H9 (cell line): ENCODE data around the gene SSBP1. TPM values are rescaled to one million over a fixed set of nuclear protein-coding genes. Genes with fewer than 3 reads are reported as not detected.

Source experiments
- DNase-seq: peaks from one replicate; pipeline ENCODE4 v3.0.0-alpha.2; 2017
- H2AFZ ChIP-seq: one replicate; pipeline ENCODE4 v1.6.1; 2013; ENCODE audit warnings: mild to moderate bottlenecking, low read length, control low read depth, moderate library complexity
- H2AK5ac ChIP-seq: 2 replicates; pipeline ENCODE4 v1.6.1; 2013; ENCODE audit warnings: low read length, control low read depth, mixed read lengths; ENCODE audit not compliant: insufficient read length
- H2BK120ac ChIP-seq: one replicate; pipeline ENCODE4 v1.6.1; 2013; ENCODE audit warnings: low read depth, mild to moderate bottlenecking, low read length, control low read depth, inconsistent platforms; ENCODE audit not compliant: poor library complexity, severe bottlenecking
- H2BK12ac ChIP-seq: 2 replicates; pipeline ENCODE4 v1.6.1; 2013; ENCODE audit warnings: low read length, control low read depth, mixed read lengths, low read depth; ENCODE audit not compliant: insufficient read length
- H2BK15ac ChIP-seq: 2 replicates; pipeline ENCODE4 v1.6.1; 2013; ENCODE audit warnings: low read depth, low read length, control low read depth
- H2BK20ac ChIP-seq: one replicate; pipeline ENCODE4 v1.6.1; 2013; ENCODE audit warnings: low read depth, mild to moderate bottlenecking, low read length, control low read depth, inconsistent platforms; ENCODE audit not compliant: poor library complexity, severe bottlenecking
- H2BK5ac ChIP-seq: 2 replicates; pipeline ENCODE4 v1.6.1; 2013; ENCODE audit warnings: low read length, control low read depth, mixed read lengths; ENCODE audit not compliant: insufficient read length
- H3K14ac ChIP-seq: 2 replicates; pipeline ENCODE4 v1.6.1; 2013; ENCODE audit warnings: low read length, control low read depth; ENCODE audit not compliant: insufficient read depth
- H3K18ac ChIP-seq: 2 replicates; pipeline ENCODE4 v1.6.1; 2013; ENCODE audit warnings: low read depth, mild to moderate bottlenecking, mixed read lengths, low read length, control low read depth; ENCODE audit not compliant: insufficient read length
- H3K23ac ChIP-seq: 2 replicates; pipeline ENCODE4 v1.6.1; 2013; ENCODE audit warnings: low read length, control low read depth, mixed read lengths, low read depth; ENCODE audit not compliant: insufficient read length
- H3K23me2 ChIP-seq: 2 replicates; pipeline ENCODE4 v1.6.1; 2013; ENCODE audit warnings: low read depth, mild to moderate bottlenecking, mixed read lengths, low read length, control low read depth; ENCODE audit not compliant: insufficient read length, poor library complexity, severe bottlenecking
- H3K27ac ChIP-seq: 2 replicates; pipeline ENCODE4 v1.5.1; 2013; ENCODE audit warnings: low read length, control low read depth, mixed read lengths, low read depth; ENCODE audit not compliant: insufficient read length
- H3K27me3 ChIP-seq: 2 replicates; pipeline ENCODE4 v1.6.1; 2013; ENCODE audit warnings: low read length, control low read depth, inconsistent platforms; ENCODE audit not compliant: insufficient read depth
- H3K4ac ChIP-seq: 2 replicates; pipeline ENCODE4 v1.6.1; 2013; ENCODE audit warnings: low read depth, mild to moderate bottlenecking, control low read depth, inconsistent platforms, low read length, moderate library complexity
- H3K4me1 ChIP-seq: 2 replicates; pipeline ENCODE4 v1.6.1; 2013; ENCODE audit warnings: low read length, control low read depth, inconsistent platforms; ENCODE audit not compliant: insufficient read depth
- H3K4me2 ChIP-seq: 2 replicates; pipeline ENCODE4 v1.6.1; 2013; ENCODE audit warnings: low read length, control low read depth, mixed read lengths; ENCODE audit not compliant: insufficient read length, insufficient read depth
- H3K56ac ChIP-seq: 2 replicates; pipeline ENCODE4 v1.6.1; 2013; ENCODE audit warnings: low read depth, mild to moderate bottlenecking, mixed read lengths, low read length, control low read depth; ENCODE audit not compliant: insufficient read length
- H3K79me1 ChIP-seq: 2 replicates; pipeline ENCODE4 v1.6.1; 2013; ENCODE audit warnings: low read depth, mild to moderate bottlenecking, moderate library complexity, low read length, control low read depth, inconsistent platforms; ENCODE audit not compliant: insufficient read depth, poor library complexity, severe bottlenecking
- H3K79me2 ChIP-seq: 2 replicates; pipeline ENCODE4 v1.6.1; 2013; ENCODE audit warnings: low read length, control low read depth, inconsistent platforms; ENCODE audit not compliant: insufficient read depth
- H3K9ac ChIP-seq: 2 replicates; pipeline ENCODE4 v1.6.1; 2013; ENCODE audit warnings: low read length, control low read depth, mixed read lengths; ENCODE audit not compliant: insufficient read length; ENCODE audit errors: extremely low read depth
- H3K9me3 ChIP-seq: one replicate; pipeline ENCODE4 v1.6.1; 2013; ENCODE audit warnings: low read depth, low read length, inconsistent platforms; ENCODE audit not compliant: control insufficient read depth
- H3T11ph ChIP-seq: one replicate; pipeline ENCODE4 v1.6.1; 2013; ENCODE audit warnings: mild to moderate bottlenecking, low read length, control low read depth, inconsistent platforms
- H4K20me1 ChIP-seq: one replicate; pipeline ENCODE4 v1.6.1; 2013; ENCODE audit not compliant: control insufficient read depth, insufficient read length, insufficient read depth
- H4K5ac ChIP-seq: 2 replicates; pipeline ENCODE4 v1.6.1; 2013; ENCODE audit warnings: low read depth, mild to moderate bottlenecking, mixed read lengths, low read length, control low read depth; ENCODE audit not compliant: insufficient read length
- H4K8ac ChIP-seq: replicated peaks from 2 replicates; pipeline ENCODE4 v1.6.1; 2013; ENCODE audit warnings: low read length, control low read depth, mixed read lengths, low read depth; ENCODE audit not compliant: insufficient read length
- H4K91ac ChIP-seq: 2 replicates; pipeline ENCODE4 v1.6.1; 2013; ENCODE audit warnings: low read depth, mild to moderate bottlenecking, moderate library complexity, mixed read lengths, low read length, control low read depth; ENCODE audit not compliant: insufficient read length
- H3K27ac Mint-ChIP-seq, 3 experiments: 2 replicates in 2 of 3; 3 replicates in 1 of 3; pipeline ENCODE4 v1.8.0; 2020 to 2021; ENCODE audit warnings: mixed read lengths in 3 of 3, mild to moderate bottlenecking in 1 of 3, moderate library complexity in 1 of 3
- H3K27me3 Mint-ChIP-seq: 2 replicates; pipeline ENCODE4 v1.8.0; 2021; ENCODE audit warnings: low read depth, mild to moderate bottlenecking, moderate library complexity, mixed read lengths
- H3K36me3 Mint-ChIP-seq, 3 experiments: 2 replicates in 2 of 3; 3 replicates in 1 of 3; pipeline ENCODE4 v1.8.0; 2020 to 2021; ENCODE audit warnings: low read depth in 3 of 3, mixed read lengths in 3 of 3; ENCODE audit not compliant: insufficient read depth in 1 of 3
- H3K4me1 Mint-ChIP-seq, 2 experiments: 2 replicates each; pipeline ENCODE4 v1.8.0; 2020; ENCODE audit warnings: mixed read lengths in 2 of 2
- H3K4me3 Mint-ChIP-seq, 2 experiments: 2 replicates in 1 of 2; 3 replicates in 1 of 2; pipeline ENCODE4 v1.8.0; 2020 to 2021; ENCODE audit warnings: mild to moderate bottlenecking in 2 of 2, mixed read lengths in 2 of 2, moderate library complexity in 1 of 2
- H3K9me3 Mint-ChIP-seq, 2 experiments: 2 replicates in 1 of 2; 3 replicates in 1 of 2; pipeline ENCODE4 v1.8.0; 2020; ENCODE audit warnings: mild to moderate bottlenecking in 2 of 2, mixed read lengths in 2 of 2, moderate library complexity in 1 of 2
- CTCF ChIP-seq: fragments of 200-600 bp; sonication (generic); conservative IDR thresholded peaks from 3 replicates; pipeline ENCODE4 v1.8.0; 2021; ENCODE audit warnings: antibody characterized with exemption, mild to moderate bottlenecking
- WGBS: extraction: QIAGEN DNeasy Blood & Tissue Kit; methylation state at CpG from one replicate; pipeline ENCODE4 v1.1.7; 2013; ENCODE audit warnings: missing lambda C conversion rate, low lambda C conversion rate, mixed read lengths; ENCODE audit not compliant: insufficient read length; ENCODE audit errors: extremely low coverage; 5-methylcytosine and 5-hydroxymethylcytosine counted together
- total RNA-seq: library from RNA; stranded (reverse); gene quantifications from 2 replicates; pipeline ENCODE4 v1.2.1, GENCODE V29; 2021

Gene SSBP1
- total RNA-seq, 1 experiment from 2014 or later = 266 TPM

- Histone ChIP-seq H3K23ac (no peak overlapping the region), H3K56ac (no peak overlapping the region), H2BK12ac (no peak overlapping the region), H3K9me3 (no peaks in the 10 kb centered on the region), H4K91ac (no peak overlapping the region), H3K14ac (no peak overlapping the region), H4K8ac (no peak overlapping the region), H4K20me1 (no peaks in the 10 kb centered on the region), H3K23me2 (peaks cover 5% of the 10 kb centered on the region), H3K27me3 (peaks cover 2% of the 10 kb centered on the region; the same call in 1 of the 2 replicates), H2BK15ac (no peak overlapping the region), H3K4me2 (peak overlapping the region; percentile 89), H2BK20ac (no peak overlapping the region), H3K27ac (no peak overlapping the region), H3K79me2 (no peaks in the 10 kb centered on the region), H3T11ph (no peak overlapping the region), H2AK5ac (no peak overlapping the region), H2BK5ac (no peak overlapping the region), H3K4me1 (peaks cover 4% of the 10 kb centered on the region), H3K18ac (no peak overlapping the region), H3K9ac (no peak overlapping the region), H3K79me1 (no peaks in the 10 kb centered on the region), H4K5ac (no peak overlapping the region), H2BK120ac (no peak overlapping the region), H2AFZ (no peak overlapping the region), H3K4ac (no peak overlapping the region)
- no CpG with 5 or more reads among the region's 59 CpGs for WGBS
- 0 out of 7 replicates have a peak, but pooled peaks cover 0 to under 1% (median 0%) of the 10 kb centered on the region in 3 experiments for H3K36me3 Mint-ChIP-seq
- peak overlapping the region; percentile 79 to 87 for H3K4me3 Mint-ChIP-seq
- H3K9me3 Mint-ChIP-seq = no peaks in the 10 kb centered on the region
- peaks cover 60 to 61% of the 10 kb centered on the region in 2 experiments for H3K4me1 Mint-ChIP-seq
- no peak overlapping the region for H3K27ac Mint-ChIP-seq
- peak; percentile 52 for DNase-seq
- H3K27me3 Mint-ChIP-seq = peaks cover 23% of the 10 kb centered on the region
- TF ChIP-seq CTCF = no peak
Measured at GRCh38 chr7:141701489-141702046, 36.6 kb upstream of the SSBP1 start.
